ENCODE data around the gene TMEM175.

TMEM175 gene

DNA sequence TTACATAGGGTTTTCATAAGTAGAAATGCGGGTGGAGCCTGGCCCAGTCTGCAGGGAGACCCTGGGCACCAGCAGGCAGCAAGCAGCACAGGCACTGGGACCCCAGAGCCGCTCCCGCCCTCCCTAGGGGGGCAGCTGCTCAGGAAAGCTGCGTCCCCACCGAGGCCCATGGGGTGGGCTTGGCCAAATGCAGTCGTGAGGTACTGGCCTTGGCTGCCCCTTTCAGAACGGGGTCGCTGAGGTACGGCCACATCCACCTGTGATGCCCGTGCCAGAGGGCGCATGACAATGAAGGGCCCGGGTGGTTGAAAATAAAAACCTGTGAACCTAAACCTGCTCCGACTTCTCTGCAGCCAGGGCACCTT is 16.7 kb downstream of the TMEM175 start:
- Histone ChIP-seq H3K27me3 (ENCODE audit: insufficient read depth, poor library complexity, severe bottlenecking) (no peaks in the 10 kb centered on the region), H3K4me3 (replicated peaks; ENCODE audit: insufficient read depth, low read length) (no peak overlapping the region), H3K27ac (replicated peaks) (no peak overlapping the region)
- DNase-seq (ENCODE audit: low read depth in 1 of 2, low spot score in 1 of 2): no peak
- TF ChIP-seq SPI1 (IDR thresholded peaks at IDR 0.05; ENCODE audit: borderline replicate concordance, low read depth): no peak
- TF ChIP-seq POLR2AphosphoS5 (IDR thresholded peaks at IDR 0.05; ENCODE audit: low read depth): no peak
- no peak for TF ChIP-seq GABPA (IDR thresholded peaks at IDR 0.05; ENCODE audit: low read depth)
- TF ChIP-seq REST (IDR thresholded peaks at IDR 0.05; ENCODE audit: insufficient replicate concordance, low read depth): no peak
- TF ChIP-seq, protein P1, sequence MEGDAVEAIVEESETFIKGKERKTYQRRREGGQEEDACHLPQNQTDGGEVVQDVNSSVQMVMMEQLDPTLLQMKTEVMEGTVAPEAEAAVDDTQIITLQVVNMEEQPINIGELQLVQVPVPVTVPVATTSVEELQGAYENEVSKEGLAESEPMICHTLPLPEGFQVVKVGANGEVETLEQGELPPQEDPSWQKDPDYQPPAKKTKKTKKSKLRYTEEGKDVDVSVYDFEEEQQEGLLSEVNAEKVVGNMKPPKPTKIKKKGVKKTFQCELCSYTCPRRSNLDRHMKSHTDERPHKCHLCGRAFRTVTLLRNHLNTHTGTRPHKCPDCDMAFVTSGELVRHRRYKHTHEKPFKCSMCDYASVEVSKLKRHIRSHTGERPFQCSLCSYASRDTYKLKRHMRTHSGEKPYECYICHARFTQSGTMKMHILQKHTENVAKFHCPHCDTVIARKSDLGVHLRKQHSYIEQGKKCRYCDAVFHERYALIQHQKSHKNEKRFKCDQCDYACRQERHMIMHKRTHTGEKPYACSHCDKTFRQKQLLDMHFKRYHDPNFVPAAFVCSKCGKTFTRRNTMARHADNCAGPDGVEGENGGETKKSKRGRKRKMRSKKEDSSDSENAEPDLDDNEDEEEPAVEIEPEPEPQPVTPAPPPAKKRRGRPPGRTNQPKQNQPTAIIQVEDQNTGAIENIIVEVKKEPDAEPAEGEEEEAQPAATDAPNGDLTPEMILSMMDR (IDR thresholded peaks at IDR 0.05; ENCODE audit: insufficient read depth, low read length): no peak

DNA sequence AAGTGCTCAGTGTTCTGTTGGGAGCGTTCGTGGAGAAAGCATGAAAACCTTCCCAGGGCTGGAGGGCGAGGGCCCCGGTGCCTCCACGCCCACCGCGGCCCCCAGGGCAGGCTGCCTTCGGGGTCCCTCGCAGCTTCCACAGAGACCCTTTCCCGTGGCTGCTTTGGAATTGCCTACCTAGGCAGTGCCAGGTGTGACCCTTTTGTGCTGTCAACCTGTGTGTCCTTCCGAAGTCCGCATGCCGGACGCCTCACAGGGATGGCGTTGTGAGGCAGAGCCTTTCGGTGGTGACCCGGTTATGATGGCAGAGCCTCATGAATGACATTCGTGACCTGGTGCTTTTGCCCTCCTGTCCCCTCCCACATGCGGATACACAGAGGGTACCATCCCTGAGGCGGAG is 17.4 kb downstream of the TMEM175 start:
- no peak overlapping the region for H3K4me3 ChIP-seq (replicated peaks; ENCODE audit: insufficient read depth, low read length)
- TF ChIP-seq POLR2AphosphoS5 (IDR thresholded peaks at IDR 0.05; ENCODE audit: low read depth) (no peak), GABPA (IDR thresholded peaks at IDR 0.05; ENCODE audit: low read depth) (no peak), REST (IDR thresholded peaks at IDR 0.05; ENCODE audit: insufficient replicate concordance, low read depth) (no peak), SPI1 (IDR thresholded peaks at IDR 0.05; ENCODE audit: borderline replicate concordance, low read depth) (no peak)
- TF ChIP-seq, protein P1 (IDR thresholded peaks at IDR 0.05; ENCODE audit: insufficient read depth, low read length): no peak
- DNase-seq (ENCODE audit: low read depth in 1 of 2, low spot score in 1 of 2): no peak
- H3K27me3 ChIP-seq (ENCODE audit: insufficient read depth, poor library complexity, severe bottlenecking): no peaks in the 10 kb centered on the region
- H3K27ac ChIP-seq (replicated peaks): no peak overlapping the region

GRCh38 chr4:950136-951020 is 18.1 kb downstream of the TMEM175 start:
- TF ChIP-seq POLR2AphosphoS5 (IDR thresholded peaks at IDR 0.05; ENCODE audit: low read depth) (no peak), SPI1 (IDR thresholded peaks at IDR 0.05; ENCODE audit: borderline replicate concordance, low read depth) (no peak), GABPA (IDR thresholded peaks at IDR 0.05; ENCODE audit: low read depth) (no peak), REST (IDR thresholded peaks at IDR 0.05; ENCODE audit: insufficient replicate concordance, low read depth) (no peak)
- TF ChIP-seq, protein P1 (IDR thresholded peaks at IDR 0.05; ENCODE audit: insufficient read depth, low read length): no peak
- no peak overlapping the region for H3K27ac ChIP-seq (replicated peaks)
- no peak overlapping the region for H3K4me3 ChIP-seq (replicated peaks; ENCODE audit: insufficient read depth, low read length)
- no peaks in the 10 kb centered on the region for H3K27me3 ChIP-seq (ENCODE audit: insufficient read depth, poor library complexity, severe bottlenecking)
- DNase-seq (ENCODE audit: low read depth in 1 of 2, low spot score in 1 of 2): no peak

Measured in HL-60 (cell line).